Measurements from ENCODE around the gene TSHB. TPM values are rescaled to one million over a fixed set of nuclear protein-coding genes. Genes with fewer than 3 reads are reported as not detected.

TSHB gene
- total and polyA plus RNA-seq, 2 donors (not counting 1 experiment from before 2014, with no cell fraction given) = not detected

GRCh38 chr1:115041654-115042053 is 12.0 kb downstream of the TSHB start:
- H3K4me2 ChIP-seq (ENCODE audit: extremely low read depth, insufficient read depth, low read length) = no peak overlapping the region
- H4K20me1 ChIP-seq (ENCODE audit: control insufficient read depth, extremely low read depth, insufficient read depth, low read length) = no peaks in the 10 kb centered on the region

GRCh38 chr1:115046751-115047150 is 17.1 kb downstream of the TSHB start:
- no peak overlapping the region for H3K9ac ChIP-seq (ENCODE audit: insufficient read depth, low read length)
- H4K20me1 ChIP-seq (ENCODE audit: control insufficient read depth, extremely low read depth, insufficient read depth, low read length) = no peaks in the 10 kb centered on the region
- H3K27ac ChIP-seq (ENCODE audit: insufficient read depth, low read length) = no peak overlapping the region
- H3K9me3 ChIP-seq (ENCODE audit: control insufficient read depth, insufficient read depth, low read depth, low read length) = no peaks in the 10 kb centered on the region
- H3K27me3 ChIP-seq (ENCODE audit: control insufficient read depth, insufficient read depth, low read length) = no peaks in the 10 kb centered on the region
- H3K4me1 ChIP-seq (ENCODE audit: control insufficient read depth, extremely low read depth, insufficient read depth, low read length) = no peaks in the 10 kb centered on the region
- H3K36me3 ChIP-seq (ENCODE audit: control insufficient read depth, insufficient read depth, low read length) = no peaks in the 10 kb centered on the region
- no peak overlapping the region for H2AFZ ChIP-seq (ENCODE audit: low read length)
- H3K79me2 ChIP-seq (ENCODE audit: control insufficient read depth, insufficient read depth, low read length) = no peaks in the 10 kb centered on the region
- no peak for DNase-seq (ENCODE audit: low read depth in 2 of 2)
- no peak overlapping the region for H3K4me3 ChIP-seq (replicated peaks in 1 of 4; ENCODE audit: control extremely low read depth in 1 of 4, insufficient read depth in 1 of 4, low read depth in 3 of 4, low read length in 4 of 4)
- no peak overlapping the region for H3K4me2 ChIP-seq (ENCODE audit: extremely low read depth, insufficient read depth, low read length)
- TF ChIP-seq EZH2 (IDR thresholded peaks at IDR 0.05; ENCODE audit: low read length, missing control alignments) (no peak), CTCF (conservative IDR thresholded peaks at IDR 0.05 in 1 of 2, IDR thresholded peaks at IDR 0.05 in 1 of 2; ENCODE audit: low read depth in 1 of 2, low read length in 2 of 2) (no peak)

More at GRCh38 chr1:115041654-115042053, 12.0 kb downstream of the TSHB start:
- no peak overlapping the region for H2AFZ ChIP-seq (ENCODE audit: low read length)
- no peaks in the 10 kb centered on the region for H3K79me2 ChIP-seq (ENCODE audit: control insufficient read depth, insufficient read depth, low read length)
- DNase-seq (ENCODE audit: low read depth in 2 of 2) = no peak
- H3K27ac ChIP-seq (ENCODE audit: insufficient read depth, low read length) = no peak overlapping the region
- H3K9me3 ChIP-seq (ENCODE audit: control insufficient read depth, insufficient read depth, low read depth, low read length) = no peaks in the 10 kb centered on the region
- no peak overlapping the region for H3K4me3 ChIP-seq (replicated peaks in 1 of 4; ENCODE audit: control extremely low read depth in 1 of 4, insufficient read depth in 1 of 4, low read depth in 3 of 4, low read length in 4 of 4)
- H3K4me1 ChIP-seq (ENCODE audit: control insufficient read depth, extremely low read depth, insufficient read depth, low read length) = no peaks in the 10 kb centered on the region
- H3K27me3 ChIP-seq (ENCODE audit: control insufficient read depth, insufficient read depth, low read length) = peaks cover 4% of the 10 kb centered on the region
- no peaks in the 10 kb centered on the region for H3K36me3 ChIP-seq (ENCODE audit: control insufficient read depth, insufficient read depth, low read length)
- peak in 1 of 2 donors; percentile 11 for TF ChIP-seq CTCF (conservative IDR thresholded peaks at IDR 0.05 in 1 of 2, IDR thresholded peaks at IDR 0.05 in 1 of 2; ENCODE audit: low read depth in 1 of 2, low read length in 2 of 2)
- TF ChIP-seq EZH2 (IDR thresholded peaks at IDR 0.05; ENCODE audit: low read length, missing control alignments) = no peak
- H3K9ac ChIP-seq (ENCODE audit: insufficient read depth, low read length) = no peak overlapping the region

GRCh38 chr1:115051850-115052249 is 22.2 kb downstream of the TSHB start:
- Histone ChIP-seq H3K27me3 (ENCODE audit: control insufficient read depth, insufficient read depth, low read length) (no peaks in the 10 kb centered on the region), H3K4me3 (replicated peaks in 1 of 4; ENCODE audit: control extremely low read depth in 1 of 4, insufficient read depth in 1 of 4, low read depth in 3 of 4, low read length in 4 of 4) (no peak overlapping the region)
- DNase-seq (ENCODE audit: low read depth in 2 of 2) = no peak

More at GRCh38 chr1:115051850-115052249, 22.2 kb downstream of the TSHB start:
- Histone ChIP-seq H2AFZ (ENCODE audit: low read length) (no peak overlapping the region), H3K27ac (ENCODE audit: insufficient read depth, low read length) (no peak overlapping the region), H4K20me1 (ENCODE audit: control insufficient read depth, extremely low read depth, insufficient read depth, low read length) (no peaks in the 10 kb centered on the region), H3K36me3 (ENCODE audit: control insufficient read depth, insufficient read depth, low read length) (no peaks in the 10 kb centered on the region), H3K4me1 (ENCODE audit: control insufficient read depth, extremely low read depth, insufficient read depth, low read length) (no peaks in the 10 kb centered on the region), H3K9ac (ENCODE audit: insufficient read depth, low read length) (no peak overlapping the region), H3K79me2 (ENCODE audit: control insufficient read depth, insufficient read depth, low read length) (no peaks in the 10 kb centered on the region), H3K4me2 (ENCODE audit: extremely low read depth, insufficient read depth, low read length) (no peak overlapping the region), H3K9me3 (ENCODE audit: control insufficient read depth, insufficient read depth, low read depth, low read length) (no peaks in the 10 kb centered on the region)
- TF ChIP-seq CTCF (conservative IDR thresholded peaks at IDR 0.05 in 1 of 2, IDR thresholded peaks at IDR 0.05 in 1 of 2; ENCODE audit: low read depth in 1 of 2, low read length in 2 of 2) = no peak
